GM12878 (cell line): ENCODE data around the gene UVRAG. TPM values are rescaled to one million over a fixed set of nuclear protein-coding genes. Genes with fewer than 3 reads are reported as not detected.

Experiments used
- BACH1 ChIP-seq: fragments of 450-650 bp; IDR thresholded peaks from 2 replicates; pipeline ENCODE4 v1.6.1; 2017; ENCODE audit warnings: mild to moderate bottlenecking, borderline replicate concordance
- BHLHE40 ChIP-seq, 2 experiments: fragments of 450-650 bp in 1 of 2; IDR thresholded peaks; 2 replicates each; pipeline ENCODE4 v1.6.1; 2011 to 2017; ENCODE audit warnings: low read depth in 2 of 2, borderline replicate concordance in 1 of 2, improper control_type of control experiment in 1 of 2, low read length in 1 of 2, mild to moderate bottlenecking in 1 of 2
- BMI1 ChIP-seq: fragments of 450-650 bp; IDR thresholded peaks from 2 replicates; pipeline ENCODE4 v1.6.1; 2016; ENCODE audit warnings: mild to moderate bottlenecking, moderate library complexity, borderline replicate concordance
- FOXK2 ChIP-seq: fragments of 450-650 bp; IDR thresholded peaks from 2 replicates; pipeline ENCODE4 v1.6.1; 2017; ENCODE audit warnings: mild to moderate bottlenecking, moderate library complexity
- RFX5 ChIP-seq: IDR thresholded peaks from 2 replicates; pipeline ENCODE4 v1.6.1; 2011; ENCODE audit warnings: low read depth, low read length, improper control_type of control experiment
- SIN3A ChIP-seq: IDR thresholded peaks from 2 replicates; pipeline ENCODE4 v1.6.1; 2012; ENCODE audit warnings: low read depth, low read length, improper control_type of control experiment
- ZNF384 ChIP-seq: IDR thresholded peaks from 2 replicates; pipeline ENCODE4 v1.6.1; 2012; ENCODE audit warnings: low read depth, mild to moderate bottlenecking, low read length, improper control_type of control experiment, borderline replicate concordance
- polyA plus RNA-seq, 11 experiments: library from polyadenylated mRNA; depleted of rRNA in 4 of 11; unstranded in 6 of 11; stranded (reverse) in 5 of 11; fragments of >200 nt; fragmentation: Nextera tagmentation in 4 of 11; fragmentation: Illumina TruSeq in 1 of 11; extraction: Ambion mirVana in 4 of 11; extraction: Trizol in 1 of 11; gene quantifications; 1 replicate in 1 of 11; 2 replicates in 10 of 11; pipeline versions ENCODE4 v1.2.1 to v1.2.3, GENCODE V29; 2011 to 2016; ENCODE audit warnings: inconsistent platforms in 2 of 11, missing spikeins in 2 of 11, low read depth in 1 of 11
- total RNA-seq, 4 experiments: library from RNA; depleted of rRNA in 3 of 4; stranded (reverse); fragments of >200 nt in 3 of 4; fragmentation: Illumina TruSeq in 1 of 4; extraction: Trizol in 1 of 4; gene quantifications; 2 replicates each; pipeline versions ENCODE4 v1.2.1 to v1.2.3, GENCODE V29; 2013 to 2021
- TF ChIP-seq, protein P1 (sequence below): fragments of 450-650 bp; IDR thresholded peaks from 2 replicates; pipeline ENCODE4 v1.6.1; 2017; ENCODE audit warnings: mild to moderate bottlenecking, low read depth, inconsistent platforms; ENCODE audit not compliant: poor library complexity, severe bottlenecking

Gene UVRAG
- total and polyA plus RNA-seq, 10 of the 15 experiments (the other 5 are each of a cell fraction or from before 2014, with no cell fraction given), result 7.0 to 43.4 (median 37.0) TPM

DNA sequence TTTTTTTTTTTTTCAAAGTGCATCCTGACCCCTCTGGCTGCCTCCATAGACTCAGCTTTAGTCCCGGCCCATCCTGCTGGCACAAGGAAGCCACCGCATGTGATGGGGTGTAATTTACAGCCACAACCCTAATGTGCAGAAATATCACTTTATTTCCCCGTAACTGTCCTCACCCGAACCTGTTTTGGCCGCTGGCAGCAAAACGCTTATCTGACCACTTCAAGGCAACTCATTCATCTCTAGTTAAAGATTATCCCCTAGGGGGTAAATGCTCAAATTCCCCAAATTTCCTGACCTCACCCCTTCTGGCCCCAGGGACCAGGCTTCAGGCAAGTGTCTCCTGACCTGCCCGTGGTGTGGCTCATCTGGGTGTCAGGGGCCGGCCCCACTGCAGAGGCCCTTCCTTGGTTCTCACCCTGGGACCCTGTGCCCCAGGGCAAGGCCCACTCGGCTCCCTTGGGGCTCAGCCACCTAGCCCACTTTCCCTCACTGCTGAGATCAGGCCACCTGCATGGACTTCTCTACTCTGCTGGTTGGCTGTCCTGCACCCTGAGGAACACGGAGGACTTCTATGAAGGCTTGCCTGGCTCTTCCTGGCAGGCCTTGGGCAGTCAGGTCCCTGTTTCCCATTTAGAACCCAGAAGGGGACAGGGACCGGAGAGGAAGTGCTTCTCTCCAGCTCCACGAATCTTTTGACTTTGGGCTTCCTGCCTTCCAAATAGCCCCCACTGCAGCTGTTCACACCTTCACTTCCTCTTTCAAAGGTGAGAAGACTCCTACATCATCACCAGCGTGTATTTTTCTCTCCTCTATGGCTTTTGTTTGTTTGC is 337.9 kb downstream of the UVRAG start (continued):
- TF ChIP-seq BHLHE40 (IDR thresholded peaks at IDR 0.05; ENCODE audit: borderline replicate concordance in 1 of 2, low read depth in 2 of 2, low read length in 1 of 2) (peak; percentile 42 to 77; a peak in 3 of 4 replicates), RFX5 (no peak), ZNF384 (0 out of 2 replicates have a peak, but pooled peaks have one; percentile 32), FOXK2 (0 out of 2 replicates have a peak, but pooled peaks have one; percentile 12), SIN3A (no peak), BACH1 (peak; percentile 89; the same call in 1 of the 2 replicates), BMI1 (peak; percentile 69)
- TF ChIP-seq, protein P1, sequence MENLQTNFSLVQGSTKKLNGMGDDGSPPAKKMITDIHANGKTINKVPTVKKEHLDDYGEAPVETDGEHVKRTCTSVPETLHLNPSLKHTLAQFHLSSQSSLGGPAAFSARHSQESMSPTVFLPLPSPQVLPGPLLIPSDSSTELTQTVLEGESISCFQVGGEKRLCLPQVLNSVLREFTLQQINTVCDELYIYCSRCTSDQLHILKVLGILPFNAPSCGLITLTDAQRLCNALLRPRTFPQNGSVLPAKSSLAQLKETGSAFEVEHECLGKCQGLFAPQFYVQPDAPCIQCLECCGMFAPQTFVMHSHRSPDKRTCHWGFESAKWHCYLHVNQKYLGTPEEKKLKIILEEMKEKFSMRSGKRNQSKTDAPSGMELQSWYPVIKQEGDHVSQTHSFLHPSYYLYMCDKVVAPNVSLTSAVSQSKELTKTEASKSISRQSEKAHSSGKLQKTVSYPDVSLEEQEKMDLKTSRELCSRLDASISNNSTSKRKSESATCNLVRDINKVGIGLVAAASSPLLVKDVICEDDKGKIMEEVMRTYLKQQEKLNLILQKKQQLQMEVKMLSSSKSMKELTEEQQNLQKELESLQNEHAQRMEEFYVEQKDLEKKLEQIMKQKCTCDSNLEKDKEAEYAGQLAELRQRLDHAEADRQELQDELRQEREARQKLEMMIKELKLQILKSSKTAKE, result peak; percentile 41
- TF ChIP-seq, all 136 proteins: peak for 32
